LNCAP (cell line): ENCODE results near the gene STK33.

ENCODE experiments used
- TF ChIP-seq, protein P1 (sequence below): fragments of 450-650 bp; IDR thresholded peaks from 2 replicates; pipeline ENCODE4 v1.5.1; 2017; ENCODE audit warnings: mild to moderate bottlenecking

The STK33 gene

GRCh38 chr11:8613036-8613435 lies 19.0 kb upstream of the STK33 start:
- TF ChIP-seq, protein P1, sequence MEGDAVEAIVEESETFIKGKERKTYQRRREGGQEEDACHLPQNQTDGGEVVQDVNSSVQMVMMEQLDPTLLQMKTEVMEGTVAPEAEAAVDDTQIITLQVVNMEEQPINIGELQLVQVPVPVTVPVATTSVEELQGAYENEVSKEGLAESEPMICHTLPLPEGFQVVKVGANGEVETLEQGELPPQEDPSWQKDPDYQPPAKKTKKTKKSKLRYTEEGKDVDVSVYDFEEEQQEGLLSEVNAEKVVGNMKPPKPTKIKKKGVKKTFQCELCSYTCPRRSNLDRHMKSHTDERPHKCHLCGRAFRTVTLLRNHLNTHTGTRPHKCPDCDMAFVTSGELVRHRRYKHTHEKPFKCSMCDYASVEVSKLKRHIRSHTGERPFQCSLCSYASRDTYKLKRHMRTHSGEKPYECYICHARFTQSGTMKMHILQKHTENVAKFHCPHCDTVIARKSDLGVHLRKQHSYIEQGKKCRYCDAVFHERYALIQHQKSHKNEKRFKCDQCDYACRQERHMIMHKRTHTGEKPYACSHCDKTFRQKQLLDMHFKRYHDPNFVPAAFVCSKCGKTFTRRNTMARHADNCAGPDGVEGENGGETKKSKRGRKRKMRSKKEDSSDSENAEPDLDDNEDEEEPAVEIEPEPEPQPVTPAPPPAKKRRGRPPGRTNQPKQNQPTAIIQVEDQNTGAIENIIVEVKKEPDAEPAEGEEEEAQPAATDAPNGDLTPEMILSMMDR = no peak

DNA sequence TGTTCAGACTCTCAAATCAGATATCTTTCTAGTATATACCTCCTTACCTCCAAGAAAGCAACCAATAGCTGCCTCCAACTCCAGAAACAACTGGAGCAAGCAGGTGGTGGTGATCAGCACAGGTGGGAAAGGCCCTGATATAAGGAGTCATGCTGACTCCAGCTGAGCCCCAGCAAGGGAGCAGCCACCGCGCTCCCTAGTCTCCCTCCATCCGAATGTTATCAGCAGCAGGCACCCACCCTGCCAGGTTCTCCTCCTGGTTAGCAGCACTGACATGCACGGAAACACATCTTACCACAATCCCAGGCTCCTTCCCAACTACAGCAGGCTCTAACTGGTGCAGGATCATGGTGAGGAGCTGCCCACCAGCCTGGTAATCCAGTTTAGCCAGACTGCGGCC lies 18.5 kb upstream of the STK33 start:
- TF ChIP-seq, protein P1 = no peak

GRCh38 chr11:8610532-8611116 lies 16.6 kb upstream of the STK33 start:
- TF ChIP-seq, protein P1 = no peak

GRCh38 chr11:8608652-8609051 lies 14.6 kb upstream of the STK33 start:
- TF ChIP-seq, protein P1 = no peak

- TF ChIP-seq, protein P1 = no peak
These were observed 12.0 kb upstream of the STK33 start for GRCh38 chr11:8605971-8606563.

DNA sequence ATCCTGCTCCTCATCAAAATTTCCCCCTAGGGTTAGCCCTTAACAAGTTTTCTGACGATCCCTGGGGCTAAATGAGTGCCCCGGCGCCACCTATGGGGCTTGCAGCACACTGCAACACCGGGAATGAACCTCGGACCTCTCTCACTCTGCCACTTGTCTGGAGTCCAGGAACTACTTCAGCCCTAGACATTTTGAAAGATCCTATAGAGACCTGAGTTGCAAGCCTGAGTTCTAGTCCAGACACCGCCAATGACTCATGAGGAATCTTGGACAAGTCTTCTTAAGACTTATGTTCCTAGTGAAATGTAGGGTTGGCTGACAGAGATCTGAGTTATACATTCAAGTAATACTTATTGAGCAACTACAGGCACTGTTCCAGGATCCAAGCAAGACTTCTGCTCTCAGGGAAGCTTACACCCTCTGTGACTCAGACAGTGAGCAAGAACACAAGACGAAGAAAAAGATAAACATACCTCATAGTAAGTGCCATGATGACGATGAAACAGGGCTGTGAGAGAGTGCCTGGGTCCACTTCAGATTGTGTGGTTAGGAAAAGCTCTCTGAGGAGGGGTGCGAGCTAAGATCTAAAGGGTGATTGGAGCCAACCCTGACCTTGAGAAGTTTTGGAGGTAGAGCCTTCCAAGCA lies 10.2 kb upstream of the STK33 start:
- TF ChIP-seq, protein P1 = peak; percentile 91

DNA sequence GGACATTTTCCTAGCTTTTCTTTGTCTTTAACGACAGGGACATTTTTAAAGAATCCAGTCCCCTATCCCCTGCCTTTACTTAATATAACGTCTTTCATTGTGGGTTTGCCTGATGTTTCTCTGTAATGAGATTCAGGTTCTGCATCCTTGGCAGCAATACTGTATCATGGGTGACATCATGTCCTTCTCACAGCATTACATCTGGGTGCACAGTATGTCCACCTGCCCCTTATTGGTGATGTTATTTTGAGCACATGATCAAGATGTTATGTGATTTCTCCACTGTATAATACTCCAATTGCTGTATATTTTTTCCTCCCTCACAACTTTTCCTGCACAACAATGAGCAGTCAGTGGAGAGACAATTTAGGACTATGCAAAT lies 9.7 kb upstream of the STK33 start:
- TF ChIP-seq, protein P1 = no peak
